Rectal smooth muscle tissue (tissue), 1 donor: ENCODE results near the gene FYTTD1.

Experiments
- H3K27ac ChIP-seq: one replicate; pipeline ENCODE4 v1.7.0; 2013; ENCODE audit warnings: low read depth, low read length, inconsistent platforms
- H3K27me3 ChIP-seq: one replicate; pipeline ENCODE4 v1.7.0; 2013; ENCODE audit warnings: low read length; ENCODE audit not compliant: control insufficient read depth, insufficient read depth
- H3K36me3 ChIP-seq: one replicate; pipeline ENCODE4 v1.7.0; 2013; ENCODE audit warnings: low read length; ENCODE audit not compliant: control insufficient read depth, insufficient read depth
- H3K4me1 ChIP-seq: one replicate; pipeline ENCODE4 v1.7.0; 2013; ENCODE audit warnings: low read length; ENCODE audit not compliant: control insufficient read depth, insufficient read depth
- H3K4me3 ChIP-seq: one replicate; pipeline ENCODE4 v1.7.0; 2013; ENCODE audit warnings: low read length
- H3K9ac ChIP-seq: one replicate; pipeline ENCODE4 v1.7.0; 2013; ENCODE audit warnings: low read length

FYTTD1 gene

DNA sequence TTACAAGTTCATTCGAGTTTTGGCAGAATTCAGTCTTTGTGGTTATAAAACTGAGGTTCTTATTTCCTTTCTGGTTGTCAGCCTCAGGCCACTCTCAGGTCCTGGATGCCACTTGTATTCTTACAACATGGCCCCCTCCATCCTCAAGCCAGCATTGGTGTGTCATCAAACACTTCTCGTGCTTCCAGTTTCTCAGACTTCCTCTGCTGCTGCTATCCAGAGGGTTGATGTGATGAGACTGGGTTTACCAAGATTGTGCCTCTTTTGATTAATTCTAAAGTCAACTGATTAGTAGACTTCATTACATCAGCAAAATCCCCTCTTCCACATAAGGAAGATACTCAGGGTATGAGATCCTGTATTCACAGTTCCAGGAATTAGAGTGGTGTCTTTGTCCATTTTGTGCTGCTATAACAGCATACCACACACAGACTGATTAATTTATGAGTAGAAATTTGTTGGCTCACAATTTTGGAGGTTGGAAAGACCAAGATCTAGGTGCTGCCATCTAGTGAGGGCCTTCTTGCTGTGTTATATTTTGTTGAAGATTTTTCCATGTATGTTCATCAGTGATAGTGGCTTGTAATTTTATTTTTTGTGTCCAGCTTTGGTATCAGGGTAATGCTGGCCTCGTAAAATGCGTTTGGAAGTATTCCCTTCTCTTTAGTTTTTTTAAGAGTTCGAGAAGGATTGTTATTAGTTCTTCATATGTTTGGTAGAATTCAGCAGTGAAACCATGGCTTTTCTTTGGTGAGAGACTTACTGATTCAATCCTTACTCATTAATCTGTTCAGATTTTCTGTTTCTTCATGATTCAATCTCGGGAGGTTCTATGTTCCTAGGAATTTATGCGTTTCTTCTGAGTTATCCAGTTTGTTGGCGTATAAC is 52.5 kb downstream of the FYTTD1 start:
- no peak overlapping the region for H3K9ac ChIP-seq
- H3K4me1 ChIP-seq, result peaks cover 6% of the 10 kb centered on the region
- H3K27me3 ChIP-seq, result no peaks in the 10 kb centered on the region
- H3K36me3 ChIP-seq, result no peaks in the 10 kb centered on the region
- H3K27ac ChIP-seq, result no peak overlapping the region
- no peak overlapping the region for H3K4me3 ChIP-seq

DNA sequence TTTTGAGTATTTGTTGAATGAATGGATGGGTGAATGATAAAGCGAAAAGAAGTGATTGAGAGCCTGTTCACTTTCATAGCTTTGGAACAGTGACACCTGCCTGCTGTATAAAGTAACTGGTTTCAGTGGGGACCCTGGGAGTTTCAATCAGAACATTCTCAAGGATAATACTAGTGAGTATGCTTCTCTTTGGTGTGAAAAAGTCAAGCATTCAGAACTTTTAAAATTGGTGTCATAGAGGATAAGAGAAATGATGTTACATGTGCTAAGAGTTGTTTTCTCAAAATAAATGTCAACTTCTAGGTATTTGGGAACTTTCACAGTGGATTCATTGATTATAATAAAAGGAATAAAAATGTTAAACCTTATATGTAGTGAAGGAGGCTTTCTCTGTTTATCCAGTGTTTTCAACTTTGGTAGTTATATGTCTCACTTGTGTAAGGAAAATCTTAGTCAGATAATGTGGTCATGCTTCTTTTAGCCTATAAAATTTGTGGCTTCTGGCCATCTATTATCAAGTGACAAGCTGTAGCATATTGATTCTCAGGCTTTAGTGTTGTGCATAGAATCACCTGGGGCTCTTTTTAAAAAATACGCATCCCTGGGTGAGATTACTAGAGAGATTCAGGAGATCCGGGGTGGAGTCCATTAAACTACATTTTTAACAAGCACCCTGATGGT is 53.2 kb downstream of the FYTTD1 start:
- H3K9ac ChIP-seq, result no peak overlapping the region
- no peak overlapping the region for H3K4me3 ChIP-seq
- H3K4me1 ChIP-seq, result peaks cover 6% of the 10 kb centered on the region
- no peak overlapping the region for H3K27ac ChIP-seq
- no peaks in the 10 kb centered on the region for H3K36me3 ChIP-seq
- no peaks in the 10 kb centered on the region for H3K27me3 ChIP-seq

DNA sequence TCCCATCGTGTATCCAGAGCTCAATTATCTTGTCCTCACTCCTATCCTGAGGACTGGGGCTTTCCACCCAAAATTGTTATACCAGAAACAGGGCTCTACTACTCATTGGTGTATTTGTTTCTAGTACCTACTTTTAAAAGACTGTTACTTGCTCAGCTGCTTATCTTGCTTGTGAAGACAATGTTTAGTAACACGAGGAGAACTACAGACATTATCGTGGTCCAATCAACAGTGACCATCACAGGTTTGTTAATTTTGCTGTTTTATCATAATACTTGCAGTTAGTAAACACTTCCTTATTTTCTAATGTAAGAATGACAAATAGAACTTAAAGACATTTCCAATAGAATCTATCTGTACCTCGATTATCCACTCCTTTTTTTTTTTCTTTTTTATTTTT is 54.8 kb downstream of the FYTTD1 start:
- peaks cover 6% of the 10 kb centered on the region for H3K4me1 ChIP-seq
- H3K27ac ChIP-seq, result no peak overlapping the region
- H3K27me3 ChIP-seq, result no peaks in the 10 kb centered on the region
- H3K9ac ChIP-seq, result no peak overlapping the region
- no peaks in the 10 kb centered on the region for H3K36me3 ChIP-seq
- H3K4me3 ChIP-seq, result no peak overlapping the region

DNA sequence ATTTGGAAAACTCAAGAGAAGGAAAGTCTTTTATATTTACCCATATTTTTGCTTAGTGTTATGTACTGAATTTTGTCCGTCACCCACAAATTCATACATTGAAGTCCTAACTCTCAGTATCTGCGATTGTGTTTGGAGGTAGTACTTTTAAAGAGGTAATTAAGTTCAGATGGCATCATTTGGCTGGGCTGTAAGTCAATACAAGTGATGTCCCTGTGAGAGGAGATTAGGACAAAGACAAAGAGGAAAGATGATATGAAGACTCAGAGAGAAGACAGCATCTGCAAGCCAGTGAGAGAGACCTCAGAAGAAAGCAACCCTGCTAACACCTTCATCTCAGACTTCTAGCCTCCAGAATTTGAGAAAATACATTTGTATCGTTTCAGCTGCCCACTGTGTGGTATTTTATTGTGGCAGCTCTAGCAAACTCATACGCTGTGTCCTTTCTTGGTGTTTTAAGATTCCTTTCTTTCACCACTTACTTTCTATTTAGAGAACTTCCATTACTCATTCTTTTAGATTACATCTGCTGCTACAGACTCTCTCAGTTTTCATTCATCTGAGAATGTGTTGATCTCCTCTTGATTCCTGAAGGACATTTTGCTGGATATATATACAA is 58.4 kb downstream of the FYTTD1 start:
- Histone ChIP-seq H3K27me3 (no peaks in the 10 kb centered on the region), H3K36me3 (no peaks in the 10 kb centered on the region), H3K9ac (no peak overlapping the region), H3K27ac (peak overlapping the region; percentile 57), H3K4me3 (no peak overlapping the region), H3K4me1 (peaks cover 13% of the 10 kb centered on the region)

DNA sequence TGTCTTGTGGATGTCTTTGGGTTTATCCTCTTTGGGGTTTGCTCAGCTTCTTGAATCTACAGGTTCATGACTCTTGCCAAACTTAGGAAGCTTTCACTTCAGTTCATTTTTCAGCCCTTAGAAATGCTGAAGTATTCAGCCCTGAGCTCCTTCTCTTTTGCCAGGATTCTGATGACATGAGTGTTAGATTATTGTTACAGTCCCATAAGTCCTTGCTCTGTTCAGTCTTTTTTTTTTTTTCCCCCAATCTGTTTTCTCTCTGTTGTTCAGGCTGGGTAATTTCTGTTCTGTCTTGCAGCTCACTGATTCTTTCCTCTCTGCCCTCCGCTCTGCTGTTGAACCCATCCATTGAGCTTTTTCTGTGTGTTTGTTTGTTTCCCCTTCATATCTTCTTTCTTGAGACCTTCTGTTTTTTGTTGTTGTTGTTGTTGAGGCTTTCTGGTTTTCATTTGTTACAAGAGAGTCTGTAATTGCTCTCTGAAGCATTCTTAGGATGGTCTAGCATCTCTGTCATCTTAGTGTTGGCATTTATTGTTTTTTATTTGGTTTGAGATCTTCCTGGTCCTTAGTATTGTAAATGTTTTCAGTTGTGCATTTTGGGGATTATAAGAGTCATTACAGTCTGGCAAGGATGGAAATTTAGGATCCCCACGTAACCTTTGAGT is 59.8 kb downstream of the FYTTD1 start:
- Histone ChIP-seq H3K27me3 (no peaks in the 10 kb centered on the region), H3K27ac (peak overlapping the region; percentile 57), H3K4me1 (peaks cover 13% of the 10 kb centered on the region), H3K36me3 (no peaks in the 10 kb centered on the region), H3K4me3 (no peak overlapping the region), H3K9ac (no peak overlapping the region)

DNA sequence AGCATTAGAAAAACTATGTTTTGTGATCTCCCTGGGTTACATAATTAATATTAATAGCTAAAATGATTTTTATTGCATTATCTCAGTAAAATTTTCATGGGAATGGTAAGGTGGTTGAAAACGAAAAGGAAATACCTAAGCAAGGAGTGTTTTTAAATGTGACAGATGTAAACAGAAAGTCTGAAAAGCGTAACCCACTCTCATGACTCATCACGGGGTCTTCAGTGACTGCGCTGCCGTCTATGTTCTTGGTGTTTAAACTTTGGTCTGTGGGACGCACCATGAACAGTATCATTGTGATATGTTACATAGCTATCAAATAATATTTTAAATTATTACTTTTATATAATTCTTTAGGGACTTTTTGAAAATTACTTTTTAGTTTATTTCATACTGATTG is 61.2 kb downstream of the FYTTD1 start:
- no peaks in the 10 kb centered on the region for H3K36me3 ChIP-seq
- H3K4me1 ChIP-seq, result peaks cover 13% of the 10 kb centered on the region
- no peaks in the 10 kb centered on the region for H3K27me3 ChIP-seq
- H3K27ac ChIP-seq, result no peak overlapping the region
- no peak overlapping the region for H3K4me3 ChIP-seq
- H3K9ac ChIP-seq, result no peak overlapping the region

DNA sequence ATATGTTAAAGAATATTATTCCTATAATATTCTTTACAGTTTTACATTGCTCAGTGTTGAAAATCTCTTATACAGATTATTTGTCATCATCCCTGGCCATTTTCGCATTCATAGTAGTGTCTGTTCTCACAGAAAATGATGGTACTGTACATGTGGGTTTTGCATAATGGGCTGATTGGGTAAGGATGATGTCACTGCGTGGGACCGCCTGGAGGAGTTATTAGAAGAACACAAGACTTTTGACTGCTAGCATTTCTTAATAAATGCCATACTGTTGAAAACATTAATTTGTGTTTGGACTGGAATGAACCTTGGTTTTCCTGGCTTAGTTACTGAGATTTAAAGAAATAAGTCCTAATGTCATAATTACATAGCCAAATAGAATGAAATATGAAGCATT is 61.7 kb downstream of the FYTTD1 start:
- H3K27ac ChIP-seq, result peak overlapping the region; percentile 32
- no peak overlapping the region for H3K9ac ChIP-seq

DNA sequence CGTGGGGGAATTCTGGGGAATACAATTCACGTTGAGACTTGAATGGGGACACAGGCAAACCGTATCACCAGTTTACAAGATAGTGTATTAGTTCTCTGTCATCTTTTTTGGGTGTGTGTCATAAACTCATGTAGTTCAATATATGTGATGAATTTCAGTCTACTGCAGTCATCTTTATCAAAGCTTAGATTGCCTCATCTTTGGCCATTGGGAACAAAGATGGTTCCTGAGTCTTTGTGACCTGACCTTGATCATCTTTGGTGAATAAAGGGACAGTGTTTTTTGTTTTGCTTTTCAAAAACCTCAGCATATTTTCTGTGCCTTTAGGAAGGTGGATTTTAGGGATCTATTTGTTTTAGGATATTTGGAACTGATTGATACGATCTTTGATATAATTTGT is 64.7 kb downstream of the FYTTD1 start:
- no peaks in the 10 kb centered on the region for H3K27me3 ChIP-seq
- H3K9ac ChIP-seq, result no peak overlapping the region
- no peaks in the 10 kb centered on the region for H3K36me3 ChIP-seq
- H3K27ac ChIP-seq, result no peak overlapping the region
- H3K4me3 ChIP-seq, result no peak overlapping the region
- H3K4me1 ChIP-seq, result peaks cover 7% of the 10 kb centered on the region

More for the DNA sequence above, 61.7 kb downstream of the FYTTD1 start:
- Histone ChIP-seq H3K4me3 (no peak overlapping the region), H3K36me3 (no peaks in the 10 kb centered on the region), H3K27me3 (no peaks in the 10 kb centered on the region), H3K4me1 (peaks cover 13% of the 10 kb centered on the region)

DNA sequence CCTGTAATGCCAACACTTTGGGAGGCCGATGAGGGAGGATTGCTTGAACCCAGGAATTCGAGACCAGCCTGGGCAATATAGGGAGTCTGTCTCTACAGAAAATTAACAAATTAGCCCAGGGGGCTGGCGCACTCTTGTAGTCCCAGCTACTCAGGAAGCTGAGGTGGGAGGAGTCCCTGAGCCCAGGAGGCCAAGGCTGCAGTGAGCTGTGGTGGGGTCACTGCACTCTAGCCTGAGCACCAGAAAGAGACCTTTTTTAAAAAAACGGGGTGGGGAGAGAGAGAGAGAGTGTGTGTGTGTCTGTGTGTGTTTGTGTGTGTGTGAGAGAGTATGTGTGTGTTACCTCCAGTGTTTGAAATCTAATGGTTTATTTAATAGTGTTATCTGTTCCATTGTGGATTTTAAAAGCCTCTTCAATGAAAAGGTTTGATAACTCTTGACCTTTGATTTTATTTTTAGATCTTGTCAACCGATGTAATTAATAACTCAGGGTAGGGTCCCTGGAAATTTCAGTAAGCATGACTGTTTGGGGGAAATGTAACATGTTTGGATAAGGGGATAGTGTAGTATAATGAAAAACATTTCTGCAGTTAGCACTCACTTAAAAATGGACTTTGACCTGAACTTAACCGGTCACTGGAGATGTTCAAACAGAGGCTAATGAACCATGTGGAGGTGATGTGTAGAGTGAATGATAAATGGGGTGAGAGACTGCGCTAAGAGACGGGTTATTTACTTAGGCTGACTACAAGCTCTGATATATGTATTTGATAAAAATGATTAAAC is 71.1 kb downstream of the FYTTD1 start:
- no peak overlapping the region for H3K27ac ChIP-seq

DNA sequence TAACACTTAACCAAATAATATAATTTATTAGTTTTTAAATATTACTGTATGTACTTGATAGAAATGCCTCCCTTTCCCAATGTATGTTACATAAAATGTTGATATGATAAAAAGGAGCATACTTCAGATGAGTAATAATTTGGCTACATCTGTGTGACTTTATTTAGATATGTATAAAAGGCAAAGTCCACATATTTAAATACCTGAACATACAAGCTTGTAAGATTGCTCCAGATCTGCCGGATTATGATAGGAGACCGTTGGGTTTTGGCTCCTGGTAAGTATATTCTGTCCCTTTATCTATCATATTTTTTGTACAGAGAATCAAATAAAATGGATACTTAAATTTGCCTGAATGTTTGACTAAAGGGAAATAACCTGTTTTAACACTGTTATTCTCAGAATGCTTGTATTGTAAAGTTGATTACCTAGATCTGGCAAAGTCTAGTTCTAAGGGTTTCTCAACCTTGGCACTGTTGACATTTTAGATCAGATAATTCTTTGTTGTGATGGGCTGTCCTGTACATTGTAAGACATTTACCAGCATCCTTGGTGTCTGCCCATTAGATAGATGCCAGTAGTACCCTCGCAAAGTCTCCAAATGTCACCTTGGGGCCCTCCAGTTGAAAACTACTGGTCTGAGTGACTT is 79.8 kb downstream of the FYTTD1 start:
- Histone ChIP-seq H3K4me3 (no peak overlapping the region), H3K9ac (no peak overlapping the region), H3K4me1 (no peaks in the 10 kb centered on the region), H3K27ac (no peak overlapping the region), H3K27me3 (no peaks in the 10 kb centered on the region), H3K36me3 (peaks cover 19% of the 10 kb centered on the region)

More for the DNA sequence above, 71.1 kb downstream of the FYTTD1 start:
- Histone ChIP-seq H3K36me3 (peaks cover 3% of the 10 kb centered on the region), H3K4me1 (no peaks in the 10 kb centered on the region), H3K27me3 (no peaks in the 10 kb centered on the region), H3K4me3 (no peak overlapping the region), H3K9ac (no peak overlapping the region)

DNA sequence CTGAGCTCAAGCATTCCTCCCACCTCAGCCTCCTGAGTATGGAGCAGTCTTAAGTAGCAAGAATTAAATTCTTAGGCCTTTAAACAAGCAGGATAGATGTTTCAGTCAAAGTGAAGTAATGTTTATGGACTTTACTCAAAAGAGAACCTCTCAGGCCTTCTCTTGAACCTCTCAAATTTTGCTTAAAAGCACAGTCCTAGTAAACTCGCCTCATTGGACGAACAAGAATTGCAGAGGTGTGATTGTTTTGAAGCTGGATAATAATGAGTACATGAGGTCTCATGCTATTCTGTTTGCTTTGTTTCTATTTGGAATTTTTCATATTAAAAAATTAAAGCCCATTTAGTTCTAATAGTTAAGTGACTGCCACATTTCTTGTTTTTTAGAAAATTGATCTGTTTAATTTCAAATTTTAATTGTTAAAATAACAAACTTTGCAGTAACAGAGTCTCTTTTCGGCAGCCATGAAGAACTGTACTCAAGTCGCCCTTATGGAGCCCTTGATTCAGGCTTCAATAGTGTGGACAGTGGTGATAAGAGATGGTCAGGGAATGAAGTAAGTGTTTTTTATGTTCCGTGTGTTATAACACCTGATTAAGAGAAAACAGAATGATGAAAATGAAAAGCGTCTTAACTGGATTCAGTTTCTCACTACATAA is 80.8 kb downstream of the FYTTD1 start:
- no peaks in the 10 kb centered on the region for H3K4me1 ChIP-seq
- no peak overlapping the region for H3K4me3 ChIP-seq
- no peaks in the 10 kb centered on the region for H3K27me3 ChIP-seq
- H3K36me3 ChIP-seq, result peaks cover 19% of the 10 kb centered on the region
- H3K9ac ChIP-seq, result no peak overlapping the region
- H3K27ac ChIP-seq, result no peak overlapping the region
